GM12878 (cell line): ENCODE measurements around the gene UGT1A8. TPM values are rescaled to one million over a fixed set of nuclear protein-coding genes. Genes with fewer than 3 reads are reported as not detected.

Experiments used
- ATAC-seq: fragments of 200-7000 bp; cut with Tn5 transposase; 3 replicates; pipeline ENCODE4 v1.9.1; 2020; ENCODE audit warnings: mild to moderate bottlenecking, moderate library complexity
- BruUV-seq: library from RNA; stranded (reverse); fragments of 400-500 nt; replicated peaks from 2 replicates; lab custom pipeline; 2021; lab: Mats Ljungman, UMichigan
- CTCF ChIA-PET: fragments of 300-600 bp; sonication (Branson Sonifier 250); formaldehyde crosslinking; extraction: SDS; loops from one replicate; lab custom pipeline; 2021; ENCODE audit warnings: inconsistent platforms; lab: Yijun Ruan, JAX
- POLR2A ChIA-PET: fragments of 350-600 bp; formaldehyde crosslinking; extraction: SDS; loops from one replicate; lab custom pipeline; 2021; ENCODE audit warnings: inconsistent platforms; lab: Charles Lee
- RAD21 ChIA-PET: fragments of 300-600 bp; sonication (Branson Sonifier 250); formaldehyde crosslinking; loops from one replicate; lab custom pipeline; 2023; ENCODE audit warnings: antibody characterized with exemption; ENCODE audit not compliant: unreplicated experiment; lab: Charles Lee
- SMC1A ChIA-PET: fragments of 300-600 bp; sonication (Branson Sonifier 250); formaldehyde crosslinking; loops from one replicate; lab custom pipeline; 2023; ENCODE audit not compliant: unreplicated experiment, uncharacterized antibody; lab: Charles Lee
- DNase-seq: peaks from one replicate; pipeline ENCODE4 v3.0.0-alpha.2; 2011; ENCODE audit warnings: low read depth, low spot score
- FAIRE-seq: peaks from 3 replicates; lab custom pipeline; 2011; peaks lifted over from hg19 to GRCh38; lab: Jason Lieb, UNC
- H2AFZ ChIP-seq: 2 replicates; pipeline ENCODE4 v1.6.0; 2011; ENCODE audit warnings: low read depth, low read length, control low read depth; ENCODE audit not compliant: control insufficient read depth
- H3K27ac ChIP-seq: 2 replicates; pipeline ENCODE4 v1.5.1; 2011; ENCODE audit warnings: control low read depth; ENCODE audit not compliant: control insufficient read depth, insufficient read depth
- H3K27me3 ChIP-seq, 2 experiments: replicated peaks in 1 of 2; 2 replicates each; pipeline versions ENCODE4 v1.6.0 to v1.6.1; 2011; ENCODE audit warnings: low read length in 1 of 2; ENCODE audit not compliant: control insufficient read depth in 2 of 2, insufficient read depth in 2 of 2
- H3K36me3 ChIP-seq, 2 experiments: 2 replicates each; pipeline ENCODE4 v1.5.1; 2011; ENCODE audit warnings: low read length in 1 of 2; ENCODE audit not compliant: control insufficient read depth in 2 of 2, insufficient read depth in 2 of 2
- H3K4me1 ChIP-seq: 2 replicates; pipeline ENCODE4 v1.6.1; 2011; ENCODE audit warnings: mild to moderate bottlenecking, low read length, moderate library complexity, mixed read lengths; ENCODE audit not compliant: control insufficient read depth, insufficient read depth
- H3K4me2 ChIP-seq: 2 replicates; pipeline ENCODE4 v1.6.0; 2011; ENCODE audit warnings: control low read depth; ENCODE audit not compliant: control insufficient read depth, insufficient read depth
- H3K4me3 ChIP-seq: fragments of 200-600 bp; sonication (generic); 2 replicates; pipeline ENCODE4 v1.5.1; 2016
- H3K79me2 ChIP-seq: 2 replicates; pipeline ENCODE4 v1.6.0; 2011; ENCODE audit warnings: low read length; ENCODE audit not compliant: control insufficient read depth, insufficient read depth
- H3K9ac ChIP-seq: 2 replicates; pipeline ENCODE4 v1.8.0; 2011; ENCODE audit warnings: low read length, control low read depth, mixed read lengths; ENCODE audit not compliant: control insufficient read depth, insufficient read depth
- H3K9me3 ChIP-seq: replicated peaks from 3 replicates; pipeline ENCODE4 v1.5.1; 2011; ENCODE audit warnings: mild to moderate bottlenecking, low read length; ENCODE audit not compliant: control insufficient read depth, insufficient read depth
- H4K20me1 ChIP-seq: 2 replicates; pipeline ENCODE4 v1.6.0; 2011; ENCODE audit not compliant: control insufficient read depth, insufficient read depth
- CBFB ChIP-seq: IDR thresholded peaks from 2 replicates; pipeline ENCODE4 v1.6.1; 2016; ENCODE audit warnings: antibody characterized with exemption, low read depth
- CHD4 ChIP-seq: fragments of 200-600 bp; sonication (generic); IDR thresholded peaks from 2 replicates; pipeline ENCODE4 v1.6.1; 2016; ENCODE audit warnings: mild to moderate bottlenecking
- FOS ChIP-seq: IDR thresholded peaks from 3 replicates; pipeline ENCODE4 v1.6.1; 2011; ENCODE audit warnings: borderline replicate concordance; ENCODE audit not compliant: insufficient read length; ENCODE audit errors: extremely low read depth
- FOXM1 ChIP-seq: IDR thresholded peaks from 2 replicates; pipeline ENCODE4 v1.6.1; 2012; ENCODE audit warnings: low read depth, mild to moderate bottlenecking, inconsistent platforms, low read length, moderate library complexity
- HDAC2 ChIP-seq: fragments of 200-600 bp; sonication (generic); IDR thresholded peaks from 2 replicates; pipeline ENCODE4 v1.6.1; 2017
- NFIC ChIP-seq: IDR thresholded peaks from 2 replicates; pipeline ENCODE4 v1.6.1; 2012; ENCODE audit warnings: low read depth, mild to moderate bottlenecking, inconsistent platforms, low read length, moderate library complexity
- SIN3A ChIP-seq: IDR thresholded peaks from 2 replicates; pipeline ENCODE4 v1.6.1; 2012; ENCODE audit warnings: low read depth, low read length, improper control_type of control experiment
- ZZZ3 ChIP-seq: IDR thresholded peaks from 2 replicates; pipeline ENCODE4 v1.6.1; 2011; ENCODE audit warnings: low read depth; ENCODE audit not compliant: control insufficient read depth, insufficient read length
- WGBS: methylation state at CpG from one replicate; pipeline ENCODE4 v1.1.6; 2016; ENCODE audit warnings: low lambda C conversion rate; ENCODE audit not compliant: insufficient replicate concordance, insufficient coverage; ENCODE audit errors: missing lambda C conversion rate; 5-methylcytosine and 5-hydroxymethylcytosine counted together
- in situ Hi-C: fragments of 300-500 bp; cut with MboI; formaldehyde crosslinking; loops from 9 replicates; pipeline ENCODE4 v1.14.3; 2018; ENCODE audit warnings: mixed read lengths
- intact Hi-C: fragments of 100-400 bp; cut with micrococcal nuclease; formaldehyde crosslinking; loops from one replicate; pipeline ENCODE4 v1.14.2; 2022; ENCODE audit not compliant: unreplicated experiment
- polyA plus RNA-seq, 11 experiments: library from polyadenylated mRNA; depleted of rRNA in 4 of 11; unstranded in 6 of 11; stranded (reverse) in 5 of 11; fragments of >200 nt; fragmentation: Nextera tagmentation in 4 of 11; fragmentation: Illumina TruSeq in 1 of 11; extraction: Ambion mirVana in 4 of 11; extraction: Trizol in 1 of 11; gene quantifications; 1 replicate in 1 of 11; 2 replicates in 10 of 11; pipeline versions ENCODE4 v1.2.1 to v1.2.3, GENCODE V29; 2011 to 2016; ENCODE audit warnings: inconsistent platforms in 2 of 11, missing spikeins in 2 of 11, low read depth in 1 of 11
- total RNA-seq, 4 experiments: library from RNA; depleted of rRNA in 3 of 4; stranded (reverse); fragments of >200 nt in 3 of 4; fragmentation: Illumina TruSeq in 1 of 4; extraction: Trizol in 1 of 4; gene quantifications; 2 replicates each; pipeline versions ENCODE4 v1.2.1 to v1.2.3, GENCODE V29; 2013 to 2021
- TF ChIP-seq, protein P1 (sequence below): fragments of 450-650 bp; IDR thresholded peaks from 2 replicates; pipeline ENCODE4 v1.6.1; 2017; ENCODE audit warnings: mild to moderate bottlenecking, low read depth, inconsistent platforms; ENCODE audit not compliant: poor library complexity, severe bottlenecking

UGT1A8 gene
- total and polyA plus RNA-seq, 10 of the 15 experiments (the other 5 are each of a cell fraction or from before 2014, with no cell fraction given): not detected

DNA sequence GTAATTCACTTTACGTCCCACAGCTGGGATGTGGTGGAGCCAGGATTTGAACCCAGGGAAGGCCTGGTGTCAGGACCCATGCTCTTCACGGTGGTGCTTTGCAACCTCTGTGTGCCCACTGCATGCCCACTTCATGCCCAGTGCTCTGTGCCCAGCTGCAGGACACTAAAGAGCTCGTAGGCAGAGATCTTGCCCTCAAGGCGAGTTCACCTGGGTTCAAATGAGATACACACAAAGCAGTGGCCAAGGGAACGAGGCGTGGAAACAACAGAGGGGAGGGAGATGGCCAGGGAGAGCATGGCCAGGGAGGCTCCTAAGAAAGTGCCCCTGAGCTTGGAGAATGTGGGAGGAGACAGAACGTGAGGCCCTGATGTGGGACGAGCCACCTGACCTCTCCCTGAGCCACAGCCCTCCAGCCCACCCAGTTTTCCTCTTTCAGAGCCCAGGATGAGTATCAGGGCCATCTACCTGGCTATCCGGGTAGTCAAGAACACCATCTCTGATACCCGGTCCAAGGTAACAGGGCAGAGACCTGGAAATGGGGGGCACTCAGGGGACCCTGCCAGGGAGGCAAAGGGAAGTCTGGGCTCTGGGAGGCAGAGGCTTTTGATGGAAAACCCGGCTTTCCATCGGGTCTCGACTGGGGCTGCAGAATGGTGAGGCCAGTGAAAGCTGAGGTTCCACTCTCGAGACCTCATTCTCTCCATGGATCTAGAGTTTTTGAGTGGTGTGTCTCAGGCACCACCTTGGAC, 181.1 kb downstream of the UGT1A8 start (continued):
- TF ChIP-seq NFIC (no peak), FOS (no peak), SIN3A (no peak), CHD4 (no peak), HDAC2 (no peak), ZZZ3 (no peak)
- TF ChIP-seq, protein P1, sequence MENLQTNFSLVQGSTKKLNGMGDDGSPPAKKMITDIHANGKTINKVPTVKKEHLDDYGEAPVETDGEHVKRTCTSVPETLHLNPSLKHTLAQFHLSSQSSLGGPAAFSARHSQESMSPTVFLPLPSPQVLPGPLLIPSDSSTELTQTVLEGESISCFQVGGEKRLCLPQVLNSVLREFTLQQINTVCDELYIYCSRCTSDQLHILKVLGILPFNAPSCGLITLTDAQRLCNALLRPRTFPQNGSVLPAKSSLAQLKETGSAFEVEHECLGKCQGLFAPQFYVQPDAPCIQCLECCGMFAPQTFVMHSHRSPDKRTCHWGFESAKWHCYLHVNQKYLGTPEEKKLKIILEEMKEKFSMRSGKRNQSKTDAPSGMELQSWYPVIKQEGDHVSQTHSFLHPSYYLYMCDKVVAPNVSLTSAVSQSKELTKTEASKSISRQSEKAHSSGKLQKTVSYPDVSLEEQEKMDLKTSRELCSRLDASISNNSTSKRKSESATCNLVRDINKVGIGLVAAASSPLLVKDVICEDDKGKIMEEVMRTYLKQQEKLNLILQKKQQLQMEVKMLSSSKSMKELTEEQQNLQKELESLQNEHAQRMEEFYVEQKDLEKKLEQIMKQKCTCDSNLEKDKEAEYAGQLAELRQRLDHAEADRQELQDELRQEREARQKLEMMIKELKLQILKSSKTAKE: no peak

DNA sequence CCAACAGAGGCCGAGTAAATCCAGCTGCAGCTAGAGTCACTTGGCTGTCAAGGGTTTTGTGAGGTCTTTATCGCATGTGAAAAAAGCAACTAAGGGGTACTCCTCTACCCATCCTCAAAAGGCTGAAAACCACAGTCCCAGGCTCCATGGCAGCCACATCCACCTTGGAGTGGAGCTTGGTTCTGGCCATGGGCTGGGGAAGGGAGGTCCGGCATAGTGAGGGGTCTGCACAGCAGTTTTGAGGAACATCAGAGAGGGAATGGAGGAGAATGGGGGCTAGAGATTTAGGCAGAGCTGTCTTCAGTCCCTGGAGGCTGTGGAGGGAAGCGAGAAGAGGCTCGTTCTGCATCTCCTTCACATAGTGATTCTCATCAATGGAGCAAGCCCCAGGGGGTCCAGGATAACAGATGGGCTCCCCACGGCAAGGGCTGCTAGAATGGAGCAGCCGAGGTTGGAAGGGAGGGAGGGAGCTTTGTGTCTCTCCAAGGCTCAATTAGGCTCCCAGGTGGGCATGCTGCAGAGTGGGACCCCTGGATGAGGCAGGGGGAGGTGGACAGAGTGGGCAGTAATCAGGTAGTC, 181.7 kb downstream of the UGT1A8 start:
- no TSS peak for BruUV-seq
- RAD21 ChIA-PET: no interaction called here
- CTCF ChIA-PET: no interaction called here

More for the DNA sequence above, 181.7 kb downstream of the UGT1A8 start:
- no peaks in the 10 kb centered on the region for H4K20me1 ChIP-seq
- WGBS: 25% methylated on average over 7 of the region's 7 CpGs
- H3K4me1 ChIP-seq: no peaks in the 10 kb centered on the region
- no peaks in the 10 kb centered on the region for H3K36me3 ChIP-seq
- POLR2A ChIA-PET: no interaction called here
- no peak for ATAC-seq
- no peak for DNase-seq
- H3K27ac ChIP-seq: no peak overlapping the region
- no peak for TF ChIP-seq CBFB
- TF ChIP-seq FOXM1: no peak
- no peaks in the 10 kb centered on the region for H3K79me2 ChIP-seq
- FAIRE-seq: no peak
- H2AFZ ChIP-seq: no peak overlapping the region
- H3K27me3 ChIP-seq: no peaks in the 10 kb centered on the region; a peak in 1 of 4 replicates
- no peak overlapping the region for H3K9ac ChIP-seq
- in situ Hi-C loops: no loop called here
- intact Hi-C loops: no loop called here
- no peak overlapping the region for H3K4me3 ChIP-seq
- SMC1A ChIA-PET: no interaction called here
- H3K9me3 ChIP-seq: no peaks in the 10 kb centered on the region
- no peak overlapping the region for H3K4me2 ChIP-seq
